Measurements from ENCODE around the gene CTSE. TPM values are rescaled to one million over a fixed set of nuclear protein-coding genes. Genes with fewer than 3 reads are reported as not detected.

CTSE gene
- total and polyA plus RNA-seq, 2 of the 4 experiments (the other 2 are of a cell fraction), result not detected

DNA sequence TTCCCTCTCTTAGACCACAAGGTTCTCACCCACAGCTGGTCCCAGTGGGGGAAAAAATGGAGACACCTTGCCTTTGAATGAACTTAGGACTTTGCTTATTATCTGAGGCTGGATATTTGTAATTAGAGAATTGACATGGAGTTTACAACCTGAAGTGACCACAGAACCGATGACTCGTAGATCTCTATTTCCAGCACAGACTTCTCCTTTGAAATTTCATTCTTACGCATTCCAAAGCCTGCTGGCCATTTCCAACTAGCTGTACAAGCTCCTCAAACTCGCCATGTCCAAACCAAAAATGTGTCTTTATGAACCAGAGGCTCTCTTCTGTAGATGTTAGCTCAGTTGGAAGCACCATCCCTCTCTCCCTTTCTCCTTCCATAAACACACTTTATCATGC, 32.5 kb downstream of the CTSE start:
- Histone ChIP-seq H3K79me1 (ENCODE audit: low read depth in 1 of 2, low read length in 2 of 2) (no peaks in the 10 kb centered on the region), H3K27ac (ENCODE audit: insufficient read depth, low read length) (no peak overlapping the region), H2AK5ac (ENCODE audit: low read depth, low read length) (no peak overlapping the region), H3K4me2 (ENCODE audit: low read depth, low read length) (no peak overlapping the region), H2BK5ac (ENCODE audit: low read depth, low read length, poor library complexity, severe bottlenecking) (no peak overlapping the region), H4K20me1 (ENCODE audit: insufficient read depth, low read length) (no peaks in the 10 kb centered on the region), H3K9ac (ENCODE audit: low read depth, low read length) (no peak overlapping the region), H3K36me3 (ENCODE audit: control insufficient read depth, insufficient read depth, low read length) (peaks cover 4% of the 10 kb centered on the region; the same call in 1 of the 2 replicates), H4K91ac (ENCODE audit: insufficient read depth, low read depth, low read length) (no peak overlapping the region), H4K5ac (ENCODE audit: low read depth, low read length) (no peak overlapping the region), H2AFZ (replicated peaks; ENCODE audit: low read length, poor library complexity) (no peak overlapping the region), H3K4me1 (ENCODE audit: control insufficient read depth, insufficient read depth, low read length) (no peaks in the 10 kb centered on the region), H3K9me3 (ENCODE audit: control insufficient read depth, insufficient read depth, low read length) (no peaks in the 10 kb centered on the region), H3K4ac (ENCODE audit: low read depth, low read length) (no peak overlapping the region), H2AK9ac (replicated peaks; ENCODE audit: low read depth, low read length, poor library complexity) (no peak overlapping the region), H2BK120ac (ENCODE audit: low read depth, low read length) (no peak overlapping the region), H2BK15ac (ENCODE audit: low read depth, low read length) (no peak overlapping the region), H3K9me1 (ENCODE audit: insufficient read depth, low read length) (no peaks in the 10 kb centered on the region), H2BK20ac (ENCODE audit: low read depth, low read length) (no peak overlapping the region), H3K14ac (replicated peaks; ENCODE audit: low read depth, low read length) (no peak overlapping the region), H4K8ac (ENCODE audit: low read depth in 2 of 2, low read length in 2 of 2) (no peak overlapping the region), H3K27me3 (ENCODE audit: control insufficient read depth, insufficient read depth, low read length) (no peaks in the 10 kb centered on the region), H3K4me3 (ENCODE audit: insufficient read depth, low read depth, low read length) (no peak overlapping the region), H3K23ac (ENCODE audit: low read depth, low read length) (no peak overlapping the region), H3K56ac (ENCODE audit: extremely low read depth, insufficient read depth, low read length) (no peak overlapping the region), H3K18ac (ENCODE audit: low read depth, low read length) (no peak overlapping the region)
- TF ChIP-seq FOS (IDR thresholded peaks at IDR 0.05; ENCODE audit: low read depth, low read length), result 0 out of 2 replicates have a peak, but pooled peaks have one; percentile 27
- TF ChIP-seq MAFK (IDR thresholded peaks at IDR 0.05; ENCODE audit: low read depth, low read length), result no peak
- intact Hi-C loops (cut with micrococcal nuclease) (no loop called here), in situ Hi-C loops (cut with MboI; ENCODE audit: low sequenced_read_pairs) (no loop called here), dilution Hi-C loops (cut with HindIII; ENCODE audit: low sequenced_read_pairs, unreplicated experiment) (no loop called here)
- ChIA-PET CTCF (interaction anchor here (1.8 to 2.2 kb wide), 2 partner anchors 14 to 115 kb away, joined by 8 to 9 read pairs; no protein-coding TSS in a partner anchor), POLR2A (ENCODE audit: unreplicated experiment) (no interaction called here)
- 100% methylated on average over 2 of the region's 4 CpGs; no CpG with 5 or more reads in 1 of the 2 experiments for WGBS, 2 experiments (ENCODE audit: extremely low coverage in 2 of 2, insufficient read length in 1 of 2)
- no TSS peak for BruUV-seq (replicated peaks)
- peak; percentile 68 for ATAC-seq (ENCODE audit: low read depth)
- DNase-seq, result peak; percentile 72
